IPS-18c (cell line): ENCODE data around the gene CIZ1.

Source experiments
- H3K4me3 ChIP-seq: 2 replicates; pipeline ENCODE4 v1.7.0; 2013; ENCODE audit warnings: low read depth, mild to moderate bottlenecking, low read length, moderate library complexity; ENCODE audit not compliant: insufficient read depth
- H3K9me3 ChIP-seq: one replicate; pipeline ENCODE4 v1.6.1; 2013; ENCODE audit warnings: mild to moderate bottlenecking, low read length, moderate library complexity; ENCODE audit not compliant: control insufficient read depth, insufficient read depth

The CIZ1 gene

DNA sequence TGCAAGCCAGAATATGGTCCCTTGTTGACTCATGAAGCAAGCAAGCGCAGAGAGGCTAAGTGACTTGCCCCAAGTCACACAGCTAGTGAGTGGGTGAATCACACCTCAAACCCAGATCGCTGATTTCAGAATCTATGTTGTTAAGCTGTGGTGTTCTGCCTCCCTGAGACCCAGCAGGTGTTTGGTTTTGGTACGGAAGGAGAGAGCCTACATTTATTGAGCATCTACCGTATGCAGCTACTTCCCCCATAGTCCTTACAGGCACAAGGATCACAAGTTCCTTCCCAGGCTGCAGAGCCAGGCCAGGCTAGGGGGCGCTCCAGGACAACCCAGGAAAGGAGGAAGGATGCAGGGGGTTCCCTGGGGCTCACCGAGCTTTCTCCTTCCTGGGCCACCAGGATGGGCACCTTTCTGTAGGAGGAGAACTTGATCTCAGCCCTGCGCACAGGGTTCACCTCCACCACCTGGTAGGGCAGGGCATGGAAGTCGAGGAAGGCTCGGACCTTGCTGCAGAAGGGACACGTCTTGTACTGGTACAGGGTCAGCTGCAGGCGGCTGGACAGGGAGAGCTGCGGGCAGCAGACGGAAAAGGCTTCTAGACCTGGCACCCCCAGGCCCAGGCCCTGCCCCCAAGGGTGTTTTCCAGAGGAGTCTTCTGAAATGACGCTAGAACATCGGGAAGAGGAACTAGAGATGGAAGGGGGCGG, 66.3 kb downstream of the CIZ1 start:
- no peak overlapping the region for H3K4me3 ChIP-seq
- no peaks in the 10 kb centered on the region for H3K9me3 ChIP-seq

DNA sequence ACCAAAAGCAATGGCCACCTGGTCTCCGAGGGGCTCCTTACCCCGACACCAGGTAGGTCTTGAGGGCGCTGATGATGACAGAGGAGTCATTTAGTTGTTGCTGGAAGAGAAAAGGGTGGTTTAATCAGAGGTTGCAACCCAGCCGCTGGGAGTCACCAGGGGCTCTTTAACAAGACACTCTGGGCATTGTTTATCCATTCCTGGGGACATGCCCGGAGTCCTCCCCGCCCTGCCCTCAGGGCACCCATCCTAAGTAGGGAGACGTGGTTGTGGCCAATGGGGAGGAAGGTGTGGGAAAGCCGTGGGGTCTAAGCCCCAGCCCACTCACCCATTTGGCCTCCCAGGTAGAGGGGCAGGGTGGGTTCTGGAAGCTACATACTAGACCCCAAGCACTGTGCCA, 66.9 kb downstream of the CIZ1 start:
- H3K4me3 ChIP-seq, result no peak overlapping the region
- H3K9me3 ChIP-seq, result no peaks in the 10 kb centered on the region

DNA sequence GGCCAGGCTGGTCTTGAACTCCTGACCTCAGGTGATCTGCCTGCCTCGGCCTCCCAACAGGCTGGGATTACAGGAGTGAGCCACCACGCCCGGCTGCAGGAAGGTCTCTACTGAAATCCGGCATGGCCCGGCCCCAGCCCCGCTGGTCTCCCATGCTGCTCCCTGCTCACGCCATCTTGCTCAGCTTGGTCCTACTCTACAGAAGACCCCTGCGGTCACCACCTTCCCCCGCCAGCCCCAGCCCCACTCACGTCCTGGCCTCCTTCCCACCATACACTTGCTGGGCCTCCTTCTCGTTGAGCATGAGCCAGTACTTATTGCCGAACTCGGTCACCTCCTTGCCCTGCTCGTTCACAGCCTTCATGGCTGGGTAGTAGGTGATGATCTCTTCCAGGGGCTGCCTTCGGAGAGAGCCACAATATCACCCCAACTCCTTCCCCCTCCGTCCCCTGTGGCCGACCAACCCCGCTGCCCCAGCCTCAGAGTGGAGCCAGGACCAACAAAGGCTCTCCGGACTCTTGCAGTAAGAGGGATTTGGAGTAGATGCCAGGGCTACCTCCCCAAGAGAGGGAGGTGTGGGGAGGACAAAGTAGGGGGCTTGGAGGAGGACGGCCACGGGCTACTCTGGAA, 67.8 kb downstream of the CIZ1 start:
- Histone ChIP-seq H3K9me3 (no peaks in the 10 kb centered on the region), H3K4me3 (no peak overlapping the region)

DNA sequence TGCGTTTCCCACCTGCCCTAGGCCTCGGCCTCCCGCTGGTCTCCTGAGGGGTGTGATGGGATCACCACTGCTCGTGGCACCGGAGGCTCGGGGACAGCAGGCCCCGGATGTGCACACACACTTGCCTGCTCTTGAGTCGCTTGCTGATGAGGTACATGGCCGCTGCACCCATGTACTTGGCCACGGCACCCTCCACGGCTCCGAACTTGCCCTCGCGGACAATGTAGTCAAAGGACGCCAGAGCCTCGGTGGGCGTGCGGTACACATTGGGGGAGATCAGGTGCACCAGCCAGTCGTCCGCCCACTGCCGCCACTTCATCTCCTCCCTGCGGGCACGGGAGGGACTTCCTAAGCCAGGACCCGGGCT, 68.6 kb downstream of the CIZ1 start:
- no peak overlapping the region for H3K4me3 ChIP-seq
- H3K9me3 ChIP-seq, result no peaks in the 10 kb centered on the region

DNA sequence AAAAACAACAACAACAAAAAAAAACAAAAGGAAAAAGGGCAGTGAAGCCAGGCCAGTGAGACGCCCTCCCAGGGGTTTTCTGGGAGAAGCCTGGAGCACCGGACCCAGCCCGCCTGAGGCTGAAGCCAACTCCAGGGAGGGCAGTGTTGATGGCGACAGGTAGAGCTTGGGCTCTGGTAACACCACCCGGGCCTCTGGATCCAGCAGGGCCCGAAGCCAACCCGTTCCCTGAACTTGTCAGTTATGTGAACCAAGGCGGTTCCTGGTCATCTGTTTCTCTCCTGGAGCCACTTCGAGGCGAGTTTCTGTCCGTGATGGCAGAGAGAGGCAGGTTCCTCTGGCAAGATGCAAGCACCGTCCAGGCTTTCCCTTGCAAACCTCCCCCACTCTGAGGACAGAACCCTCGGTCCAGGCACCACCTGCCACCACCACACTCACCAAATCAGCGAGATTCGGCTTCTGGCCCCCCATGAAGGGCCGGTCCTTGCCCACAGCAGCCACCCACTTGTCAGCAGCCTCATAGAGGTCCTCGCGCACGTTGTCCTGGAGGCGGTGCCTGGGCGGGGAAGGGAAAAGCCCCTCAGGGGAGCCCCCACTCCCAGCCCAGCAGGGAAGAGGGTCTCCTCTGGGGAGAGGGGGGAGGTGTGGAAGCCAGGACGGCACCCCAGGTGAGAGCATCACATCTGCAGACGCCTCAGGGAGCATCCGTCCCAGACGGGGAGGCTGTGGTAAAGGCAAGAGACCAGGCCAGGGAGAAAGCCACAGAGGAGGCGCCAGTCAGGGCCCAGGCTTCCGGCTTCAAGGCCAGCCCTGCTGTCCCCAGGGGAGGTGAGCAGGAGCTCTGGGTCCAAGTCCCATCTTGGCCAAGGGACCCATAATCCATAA, 69.2 kb downstream of the CIZ1 start:
- Histone ChIP-seq H3K4me3 (no peak overlapping the region), H3K9me3 (no peaks in the 10 kb centered on the region)

DNA sequence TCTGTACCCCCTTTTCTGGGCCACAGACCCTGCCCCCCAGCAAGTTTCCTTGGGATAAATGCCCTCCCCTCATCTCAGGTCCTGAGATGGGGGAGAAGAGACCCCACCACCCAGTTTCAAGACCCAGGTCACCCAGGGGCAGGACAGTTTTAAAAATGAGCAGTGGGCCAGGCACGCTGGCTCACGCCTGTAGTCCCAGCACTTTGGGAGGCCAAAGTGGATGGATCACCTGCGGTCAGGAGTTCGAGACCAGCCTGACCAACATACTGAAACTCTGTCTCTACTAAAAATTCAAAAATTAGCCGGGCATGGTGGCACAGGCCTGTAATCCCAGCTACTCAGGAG, 69.9 kb downstream of the CIZ1 start:
- H3K4me3 ChIP-seq, result no peak overlapping the region

DNA sequence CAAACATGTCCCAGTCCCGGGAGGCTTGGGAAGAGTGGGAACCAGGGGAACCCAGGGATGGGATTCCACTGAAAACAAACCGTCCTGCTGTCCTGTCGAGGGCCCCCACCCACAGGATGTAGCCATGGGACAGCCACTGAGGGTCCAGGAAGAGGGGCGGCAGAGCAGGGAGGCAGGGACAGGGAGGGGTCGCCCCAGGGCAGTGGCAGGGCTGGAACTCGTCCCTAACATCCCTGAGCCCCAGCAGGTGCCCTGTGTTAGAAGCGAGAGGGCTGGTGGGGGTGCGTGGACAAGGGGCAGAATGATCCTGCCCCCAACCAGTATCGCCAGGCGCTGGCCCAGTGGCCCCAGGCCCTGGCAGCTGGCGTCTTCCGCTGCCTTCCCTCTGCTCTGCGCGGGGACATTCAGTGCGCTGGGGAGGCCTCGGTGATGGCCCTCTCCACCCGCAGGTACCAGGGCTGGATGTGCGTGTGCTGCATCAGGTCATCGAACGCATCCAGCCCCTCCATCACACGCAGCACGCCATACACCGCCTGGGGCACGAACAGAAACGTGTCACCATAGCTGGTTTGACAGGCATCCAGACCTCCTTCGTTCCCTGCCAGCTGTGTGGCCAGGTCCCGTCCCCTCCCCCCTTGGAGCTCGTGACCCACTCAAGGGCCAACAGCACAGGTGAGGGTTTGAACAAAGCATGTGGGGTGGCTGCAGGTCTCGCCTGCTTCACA, 70.5 kb downstream of the CIZ1 start:
- Histone ChIP-seq H3K9me3 (no peaks in the 10 kb centered on the region), H3K4me3 (no peak overlapping the region)

More for the DNA sequence above, 69.9 kb downstream of the CIZ1 start:
- no peaks in the 10 kb centered on the region for H3K9me3 ChIP-seq

DNA sequence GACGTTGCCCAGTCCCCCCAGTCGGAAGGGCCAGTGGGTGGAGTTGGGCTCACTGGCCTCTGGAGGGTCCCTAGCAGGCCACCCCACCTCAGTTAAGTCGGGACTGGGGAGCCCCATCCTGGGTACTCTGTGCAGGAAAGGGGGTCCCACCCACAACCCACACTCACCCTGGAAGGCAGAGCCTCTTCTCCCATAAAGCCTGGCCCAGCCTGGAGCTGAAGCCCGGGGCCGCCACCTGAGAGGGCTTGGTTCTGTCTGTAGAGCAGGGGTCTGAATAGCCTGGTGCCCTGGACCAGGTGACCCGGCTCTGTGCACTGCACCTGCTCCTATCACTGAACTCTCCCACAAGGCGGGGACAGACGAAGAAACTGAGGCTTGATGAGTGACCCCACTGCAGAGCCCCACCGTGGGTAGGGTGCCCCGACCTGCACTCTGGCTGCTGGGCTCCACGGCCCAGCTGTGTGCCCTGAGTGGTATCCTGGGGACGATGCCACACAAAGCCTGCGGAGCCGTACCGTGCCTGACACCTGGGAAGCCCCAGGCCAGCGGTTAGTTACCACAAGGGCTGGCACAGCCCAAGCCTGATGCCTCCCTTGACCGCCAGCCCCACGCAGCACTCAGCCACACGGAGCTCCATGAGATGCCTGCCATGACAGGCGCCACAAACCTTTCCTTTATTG, 71.2 kb downstream of the CIZ1 start:
- no peaks in the 10 kb centered on the region for H3K9me3 ChIP-seq
- H3K4me3 ChIP-seq, result no peak overlapping the region

DNA sequence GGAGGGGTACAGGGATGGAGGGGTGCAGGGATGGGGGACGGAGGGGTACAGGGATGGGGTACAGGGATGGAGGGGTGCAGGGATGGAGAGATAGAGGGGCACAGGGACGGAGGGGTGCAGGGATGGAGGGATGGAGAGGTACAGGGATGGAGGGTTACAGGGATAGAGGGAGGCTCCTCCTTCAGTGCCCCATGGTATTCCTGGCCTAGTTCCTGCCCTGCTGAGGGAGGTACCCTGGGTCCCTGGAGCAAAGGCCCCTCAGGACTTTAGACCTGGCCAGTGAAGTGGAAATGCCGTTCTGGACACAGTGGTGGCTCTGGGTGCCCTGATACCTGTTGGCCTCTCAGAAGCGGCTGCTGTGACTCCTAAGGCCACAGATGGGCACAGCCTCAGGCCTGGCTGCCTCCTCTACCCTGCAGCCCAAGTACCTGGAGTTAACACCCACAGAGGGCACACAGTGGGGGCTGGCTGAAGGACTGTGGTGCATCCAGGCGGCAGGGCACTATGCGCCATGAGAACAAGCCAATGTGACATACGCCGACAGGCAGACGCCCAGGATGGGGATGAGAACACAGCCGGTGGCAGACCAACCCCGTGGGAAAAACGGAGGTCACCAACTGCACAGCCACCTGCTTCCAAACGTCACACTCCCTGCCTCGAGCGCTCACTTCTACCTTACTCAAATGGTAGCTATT, 72.3 kb downstream of the CIZ1 start:
- H3K9me3 ChIP-seq, result no peaks in the 10 kb centered on the region
- no peak overlapping the region for H3K4me3 ChIP-seq

DNA sequence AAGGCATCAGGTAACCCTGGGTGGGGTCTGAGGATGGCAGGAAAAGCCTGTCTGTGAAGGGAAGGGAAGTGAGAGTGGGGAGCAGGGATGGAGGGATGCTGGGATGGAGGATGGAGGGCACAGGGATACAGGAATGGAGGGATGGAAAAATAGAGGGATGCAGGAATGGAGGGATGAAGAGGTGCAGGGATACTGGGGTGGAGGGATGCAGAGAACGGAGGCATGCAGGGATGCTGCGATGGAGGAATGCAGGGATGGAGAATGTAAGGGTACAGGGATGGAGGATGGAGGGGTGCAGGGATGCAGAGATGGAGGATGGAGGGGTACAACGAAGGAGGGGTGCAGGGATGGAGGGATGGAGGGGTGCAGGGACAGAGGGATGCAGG, 72.9 kb downstream of the CIZ1 start:
- Histone ChIP-seq H3K9me3 (no peaks in the 10 kb centered on the region), H3K4me3 (no peak overlapping the region)

DNA sequence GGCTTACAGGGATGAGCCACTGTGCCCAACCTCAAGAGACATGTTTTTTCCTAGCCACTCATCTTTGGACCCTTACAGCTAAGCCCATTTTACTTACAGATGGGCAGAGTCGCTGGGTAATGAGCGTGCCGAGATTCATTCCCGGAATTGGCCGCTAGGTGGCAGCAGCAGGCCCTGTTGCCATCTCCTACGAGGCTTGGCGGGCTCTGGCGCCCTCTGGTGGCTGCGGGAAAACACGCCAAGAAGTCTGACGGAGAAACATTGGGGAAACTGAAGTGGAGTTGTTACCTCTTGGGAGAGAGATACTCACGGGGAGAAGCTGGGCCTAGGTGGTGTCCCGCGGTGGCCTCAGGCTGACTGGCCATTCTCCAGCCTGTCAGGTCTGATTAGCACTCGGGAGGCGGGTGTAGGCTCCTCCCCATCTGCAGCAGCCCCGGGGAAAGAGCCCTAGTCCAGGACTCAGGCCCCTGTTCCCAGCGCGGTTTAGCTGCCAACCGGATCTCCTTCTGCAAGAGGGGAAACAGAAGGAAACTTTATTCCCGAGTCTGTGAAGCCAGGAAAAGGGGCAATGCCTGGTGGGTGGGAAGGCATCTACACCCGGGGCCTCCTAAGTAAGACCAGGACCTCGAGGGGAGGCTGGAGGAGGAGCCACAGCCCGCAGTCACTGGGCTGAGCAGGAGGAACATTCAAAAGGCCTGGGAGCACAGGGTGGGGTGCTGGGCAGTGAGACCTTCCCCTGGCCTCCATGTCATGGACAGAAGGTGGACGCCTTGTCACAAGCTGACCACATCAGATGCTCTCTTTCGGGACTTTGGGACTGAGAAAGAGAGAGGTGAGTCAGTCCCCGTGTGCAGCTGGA, 73.5 kb downstream of the CIZ1 start:
- H3K4me3 ChIP-seq, result no peak overlapping the region

DNA sequence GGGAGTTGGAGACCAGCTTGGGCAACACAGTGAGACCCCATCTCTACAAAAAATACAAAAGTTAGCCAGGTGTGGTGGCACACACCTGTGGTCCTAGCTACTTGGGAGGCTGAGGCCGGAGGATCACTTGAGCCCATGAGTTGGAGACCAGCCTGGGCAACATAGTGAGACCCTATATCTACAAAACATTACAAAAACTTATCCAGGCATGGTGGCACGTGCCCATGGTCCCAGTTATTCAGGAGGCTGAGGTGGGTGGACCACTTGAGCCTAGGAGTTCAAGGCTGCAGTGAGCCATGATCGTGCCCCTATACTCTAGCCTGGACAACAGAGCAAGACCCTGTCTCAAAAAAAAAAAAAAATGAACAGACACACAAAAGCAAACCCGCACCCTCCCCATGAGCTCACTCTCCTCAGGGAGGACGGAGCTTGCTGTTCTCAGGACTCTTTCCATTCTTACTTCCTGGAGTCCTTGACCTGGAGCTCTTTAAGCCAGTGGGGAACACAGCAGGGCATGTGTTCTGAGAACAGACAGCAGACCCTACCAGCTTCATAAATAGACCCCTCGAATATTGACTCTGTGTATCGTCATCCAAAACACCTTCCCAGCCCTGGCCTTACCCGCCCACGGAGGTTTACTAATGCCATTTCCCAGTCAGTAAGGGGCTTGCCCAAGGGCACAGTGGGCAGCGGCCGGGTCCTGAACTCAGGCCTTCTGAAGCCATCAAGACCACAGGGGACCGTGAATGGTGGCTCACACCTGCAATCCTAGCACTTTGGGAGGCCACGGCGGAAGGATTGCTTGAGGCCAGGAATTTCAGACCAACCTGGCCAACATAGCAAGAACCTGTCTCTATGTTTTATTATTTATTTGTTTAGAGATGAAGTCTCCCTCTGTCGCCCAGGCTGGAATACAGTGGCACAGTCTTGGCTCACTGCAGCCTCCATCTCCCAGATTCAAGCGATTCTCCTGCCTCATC, 75.0 kb downstream of the CIZ1 start:
- H3K4me3 ChIP-seq, result no peak overlapping the region
- H3K9me3 ChIP-seq, result no peaks in the 10 kb centered on the region

More for the DNA sequence above, 73.5 kb downstream of the CIZ1 start:
- H3K9me3 ChIP-seq, result no peaks in the 10 kb centered on the region
